Panc1 (cell line): ENCODE measurements around the gene MYO5B.

Experiments
- CTCF ChIP-seq: fragments of 450-650 bp; IDR thresholded peaks from 2 replicates; pipeline ENCODE4 v1.5.1; 2017; ENCODE audit warnings: mild to moderate bottlenecking
- POLR2AphosphoS5 ChIP-seq: IDR thresholded peaks from 2 replicates; pipeline ENCODE4 v1.6.1; 2012; ENCODE audit warnings: mild to moderate bottlenecking, low read depth, low read length, moderate library complexity
- REST ChIP-seq, 2 experiments: IDR thresholded peaks; 2 replicates each; pipeline ENCODE4 v1.6.1; 2011 to 2012; ENCODE audit warnings: low read depth in 2 of 2, control low read depth in 1 of 2, low read length in 1 of 2, mild to moderate bottlenecking in 1 of 2, moderate library complexity in 1 of 2; ENCODE audit not compliant: insufficient read depth in 1 of 2
- SIN3A ChIP-seq: IDR thresholded peaks from 2 replicates; pipeline ENCODE4 v1.6.1; 2012; ENCODE audit warnings: low read depth, mild to moderate bottlenecking, low read length, moderate library complexity, borderline replicate concordance; ENCODE audit not compliant: insufficient read depth

GRCh38 chr18:49875783-49876182, 319.2 kb downstream of the MYO5B start:
- TF ChIP-seq CTCF = no peak
- TF ChIP-seq REST (IDR thresholded peaks at IDR 0.05; ENCODE audit: insufficient read depth in 1 of 2, low read depth in 2 of 2, low read length in 1 of 2) = no peak
- no peak for TF ChIP-seq SIN3A
- TF ChIP-seq POLR2AphosphoS5 = no peak
